GM12865 (cell line): ENCODE data around the gene ADCY5.

Experiments used
- DNase-seq: peaks from one replicate; pipeline ENCODE4 v3.0.0; 2010; ENCODE audit warnings: low read depth
- H3K4me3 ChIP-seq: 2 replicates; pipeline ENCODE4 v1.5.1; 2011; ENCODE audit warnings: mild to moderate bottlenecking, low read depth, low read length, control low read depth
- CTCF ChIP-seq: IDR thresholded peaks from 2 replicates; pipeline ENCODE4 v1.5.1; 2011; ENCODE audit warnings: low read length, control low read depth, low read depth, inconsistent platforms; ENCODE audit not compliant: insufficient read depth; ENCODE audit errors: missing control alignments

Gene ADCY5

GRCh38 chr3:123397921-123398785 lies 50.7 kb downstream of the ADCY5 start:
- no peak for DNase-seq
- no peak overlapping the region for H3K4me3 ChIP-seq
- TF ChIP-seq CTCF: no peak

DNA sequence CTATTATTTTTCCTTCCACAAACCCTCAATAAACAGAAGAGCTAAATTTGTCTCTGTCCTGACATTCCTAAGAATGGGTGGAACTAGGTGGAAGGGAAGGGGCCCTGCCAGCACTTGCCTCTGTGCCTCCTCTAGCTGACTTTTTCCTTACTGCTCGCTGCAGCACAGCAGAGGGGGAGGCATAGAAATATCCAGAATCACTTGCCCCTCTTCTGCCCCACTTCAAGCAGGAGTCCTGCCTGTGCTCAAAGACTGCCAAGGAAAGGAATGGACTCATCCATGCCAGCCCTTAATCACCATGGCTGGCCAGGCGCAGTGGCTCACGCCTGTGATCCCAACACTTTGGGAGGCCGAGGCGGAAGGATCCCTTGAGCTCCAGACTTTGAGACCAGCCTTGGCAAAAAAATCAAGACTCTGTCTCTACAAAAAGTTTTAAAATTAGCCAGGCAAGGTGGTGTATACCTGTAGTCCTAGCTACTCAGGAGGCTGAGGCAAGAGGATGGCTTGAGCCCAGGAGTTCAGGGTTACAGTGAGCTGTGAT lies 51.8 kb downstream of the ADCY5 start:
- DNase-seq: no peak
- TF ChIP-seq CTCF: no peak
- no peak overlapping the region for H3K4me3 ChIP-seq

- no peak for TF ChIP-seq CTCF
- no peak overlapping the region for H3K4me3 ChIP-seq
- no peak for DNase-seq
These were observed 52.5 kb downstream of the ADCY5 start for GRCh38 chr3:123396171-123397049.

DNA sequence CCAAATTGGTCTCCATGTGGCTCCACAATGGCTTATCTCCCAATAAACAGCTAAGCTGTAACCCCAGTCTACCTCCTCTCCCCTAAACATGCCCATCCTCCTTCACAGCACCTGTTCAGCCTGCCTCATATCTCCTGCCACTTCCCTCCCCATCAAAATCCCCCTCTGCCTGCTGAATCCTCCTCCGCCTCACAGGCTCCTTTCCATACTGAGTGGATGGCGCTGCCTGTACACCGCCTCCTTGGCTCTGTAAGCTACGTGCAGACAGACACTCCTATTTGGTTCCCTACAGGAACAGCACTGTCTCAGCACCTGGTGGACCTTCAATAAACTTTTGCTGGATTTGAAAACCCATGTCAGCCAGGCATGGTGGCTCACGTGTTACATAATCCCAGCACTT lies 53.7 kb downstream of the ADCY5 start:
- DNase-seq: no peak
- H3K4me3 ChIP-seq: no peak overlapping the region
- TF ChIP-seq CTCF: no peak

- no peak overlapping the region for H3K4me3 ChIP-seq
- no peak for DNase-seq
- no peak for TF ChIP-seq CTCF
These were observed 54.4 kb downstream of the ADCY5 start for GRCh38 chr3:123394391-123395020.

DNA sequence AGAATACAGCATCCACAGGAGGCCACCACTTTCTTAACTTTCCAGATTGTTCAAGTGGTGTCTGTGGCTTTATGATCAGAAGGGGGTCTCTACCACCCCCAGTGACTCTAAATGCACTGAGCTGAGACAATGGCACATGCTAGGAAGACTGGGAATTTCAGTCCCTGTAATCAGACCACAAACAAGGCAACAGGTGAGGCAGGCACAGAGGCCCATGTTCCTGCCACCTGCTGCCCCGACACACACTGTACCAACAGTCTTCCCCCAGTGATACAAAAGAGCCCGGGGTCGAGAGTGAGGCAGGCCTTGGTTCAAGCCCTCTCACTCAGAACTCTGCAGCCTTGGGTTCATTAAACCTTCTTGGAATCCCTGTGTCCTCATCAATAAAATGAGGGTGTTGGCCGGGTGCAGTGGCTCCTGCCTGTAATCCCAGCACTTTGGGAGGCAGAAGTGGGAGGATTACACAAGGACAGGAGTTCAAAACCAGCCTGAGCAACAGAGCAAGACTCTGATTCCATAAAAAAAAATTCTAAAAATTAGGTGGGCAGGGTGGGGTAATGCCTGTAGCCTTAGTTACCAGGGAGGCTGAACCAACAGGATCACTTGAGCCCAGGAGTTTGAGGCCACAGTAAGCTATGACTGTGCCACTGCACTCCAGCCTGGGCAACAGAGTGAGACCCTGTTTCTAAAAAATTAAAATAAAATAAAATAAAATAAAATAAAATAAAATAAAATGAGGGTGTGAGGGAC lies 55.8 kb downstream of the ADCY5 start:
- DNase-seq: no peak
- TF ChIP-seq CTCF: no peak
- H3K4me3 ChIP-seq: no peak overlapping the region
